HCT116 (cell line): Measurements from ENCODE around the gene C2orf78. TPM values are rescaled to one million over a fixed set of nuclear protein-coding genes. Genes with fewer than 3 reads are reported as not detected.
A peak's percentile ranks its signal among the peaks of the same experiment; 100 is the strongest.
"Not testable (repeated sequence)": the region's sequence is repeated elsewhere in the genome, so short reads cannot be mapped to it uniquely, and the experiment has no call there.

Experiments used
- ATAC-seq: fragments of 200-7000 bp; cut with Tn5 transposase; 2 replicates; pipeline ENCODE4 v1.9.1; 2020; ENCODE audit warnings: mild to moderate bottlenecking, moderate library complexity
- BruUV-seq: library from RNA; stranded (reverse); fragments of 400-500 nt; replicated peaks from 2 replicates; lab custom pipeline; 2021; lab: Mats Ljungman, UMichigan
- CTCF ChIA-PET: fragments of 300-600 bp; sonication (Branson Sonifier 250); formaldehyde crosslinking; loops from one replicate; lab custom pipeline; 2021; ENCODE audit warnings: antibody characterized with exemption; lab: Charles Lee
- POLR2A ChIA-PET: fragments of 300-600, 350-600 bp; sonication (Branson Sonifier 250); formaldehyde crosslinking; loops from one replicate; lab custom pipeline; 2021; ENCODE audit warnings: antibody characterized with exemption; lab: Charles Lee
- RAD21 ChIA-PET, 2 experiments: fragments of 300-600 bp; sonication (Branson Sonifier 250); formaldehyde crosslinking; loops; one replicate each; lab custom pipeline; 2023; ENCODE audit warnings: low total read pairs in 2 of 2; ENCODE audit not compliant: uncharacterized antibody in 2 of 2, unreplicated experiment in 2 of 2, low non-redundant PET in 1 of 2; lab: Charles Lee
- DNase-seq: peaks from one replicate; pipeline ENCODE4 v3.0.0-alpha.2; 2010; ENCODE audit warnings: low read depth, low spot score
- H2AFZ ChIP-seq: fragments of 200-600 bp; shearing (Covaris generic), sonication (generic); 2 replicates; pipeline ENCODE4 v1.6.1; 2017; ENCODE audit warnings: low read depth, mixed run types, mixed read lengths, antibody characterized with exemption, low read length; ENCODE audit not compliant: poor library complexity, severe bottlenecking
- H3K27ac ChIP-seq: 2 replicates; pipeline ENCODE4 v1.5.1; 2012; ENCODE audit warnings: low read depth, low read length
- H3K27me3 ChIP-seq: fragments of 200-600 bp; sonication (generic); 2 replicates; pipeline ENCODE4 v1.6.1; 2016; ENCODE audit warnings: mixed run types, low read length, mixed read lengths; ENCODE audit not compliant: insufficient read depth
- H3K36me3 ChIP-seq, 2 experiments: fragments of 200-500 bp in 1 of 2; fragments of 200-600 bp in 1 of 2; sonication (Bioruptor generic) in 1 of 2; sonication (generic) in 1 of 2; 2 replicates each; pipeline versions ENCODE4 v1.5.1 to v1.6.1; 2014 to 2016; ENCODE audit warnings: low read length in 2 of 2, inconsistent platforms in 1 of 2, mixed read lengths in 1 of 2, mixed run types in 1 of 2; ENCODE audit not compliant: insufficient read depth in 2 of 2, control insufficient read depth in 1 of 2
- H3K4me1 ChIP-seq, 2 experiments: fragments of 200-600 bp in 1 of 2; sonication (generic) in 1 of 2; 2 replicates each; pipeline versions ENCODE4 v1.5.1 to v1.6.1; 2012 to 2017; ENCODE audit warnings: low read length in 2 of 2, inconsistent platforms in 1 of 2, mild to moderate bottlenecking in 1 of 2, mixed read lengths in 1 of 2, mixed run types in 1 of 2, moderate library complexity in 1 of 2; ENCODE audit not compliant: insufficient read depth in 2 of 2, control insufficient read depth in 1 of 2
- H3K4me2 ChIP-seq: fragments of 200-600 bp; sonication (generic); 2 replicates; pipeline ENCODE4 v1.6.1; 2017; ENCODE audit warnings: mixed run types, low read length, mixed read lengths
- H3K4me3 ChIP-seq, 2 experiments: fragments of 200-600 bp in 1 of 2; sonication (generic) in 1 of 2; replicated peaks in 1 of 2; 2 replicates each; pipeline ENCODE4 v1.5.1; 2011 to 2016; ENCODE audit warnings: low read length in 2 of 2, control low read depth in 1 of 2, low read depth in 1 of 2, mild to moderate bottlenecking in 1 of 2, mixed read lengths in 1 of 2, mixed run types in 1 of 2
- H3K79me2 ChIP-seq: fragments of 200-600 bp; sonication (generic); 2 replicates; pipeline ENCODE4 v1.6.1; 2017; ENCODE audit warnings: mild to moderate bottlenecking, mixed run types, low read length, moderate library complexity, mixed read lengths; ENCODE audit not compliant: insufficient read depth
- H3K9ac ChIP-seq: fragments of 200-600 bp; sonication (generic); 2 replicates; pipeline ENCODE4 v1.6.1; 2016; ENCODE audit warnings: low read length, mixed read lengths
- H3K9me2 ChIP-seq: fragments of 200-600 bp; sonication (generic), shearing (Covaris generic); 2 replicates; pipeline ENCODE4 v1.6.1; 2017; ENCODE audit warnings: mixed run types, mild to moderate bottlenecking, moderate library complexity; ENCODE audit not compliant: insufficient read depth
- H3K9me3 ChIP-seq, 2 experiments: fragments of 200-500 bp in 1 of 2; fragments of 200-600 bp in 1 of 2; sonication (Bioruptor generic) in 1 of 2; sonication (generic) in 1 of 2; 2 replicates each; pipeline ENCODE4 v1.6.1; 2014 to 2017; ENCODE audit warnings: low read length in 2 of 2, mixed read lengths in 2 of 2, inconsistent platforms in 1 of 2, low read depth in 1 of 2, mild to moderate bottlenecking in 1 of 2, mixed run types in 1 of 2, moderate library complexity in 1 of 2; ENCODE audit not compliant: control insufficient read depth in 1 of 2, insufficient read depth in 1 of 2
- H4K20me1 ChIP-seq: fragments of 200-600 bp; sonication (generic), shearing (Covaris generic); 2 replicates; pipeline ENCODE4 v1.6.1; 2017; ENCODE audit warnings: mixed run types, mild to moderate bottlenecking, moderate library complexity; ENCODE audit not compliant: insufficient read depth
- SP1 ChIP-seq: IDR thresholded peaks from 2 replicates; pipeline ENCODE4 v1.6.1; 2012; ENCODE audit warnings: low read depth
- TCF7L2 ChIP-seq: IDR thresholded peaks from 2 replicates; pipeline ENCODE4 v1.7.0; 2011; ENCODE audit warnings: borderline replicate concordance, inconsistent platforms; ENCODE audit not compliant: insufficient read depth, insufficient read length; ENCODE audit errors: extremely low read depth
- YY1 ChIP-seq: IDR thresholded peaks from 2 replicates; pipeline ENCODE4 v1.6.1; 2011; ENCODE audit warnings: low read length, low read depth, moderate library complexity, mild to moderate bottlenecking; ENCODE audit not compliant: insufficient replicate concordance; ENCODE audit errors: extremely low read depth
- ZBTB33 ChIP-seq: IDR thresholded peaks from 2 replicates; pipeline ENCODE4 v1.6.1; 2011; ENCODE audit warnings: mild to moderate bottlenecking, low read length, moderate library complexity; ENCODE audit not compliant: insufficient replicate concordance; ENCODE audit errors: extremely low read depth
- ZFX ChIP-seq: fragments of 450-650 bp; IDR thresholded peaks from 2 replicates; pipeline ENCODE4 v1.6.1; 2017
- intact Hi-C: fragments of 100-400 bp; cut with micrococcal nuclease; formaldehyde crosslinking; loops from 2 replicates; pipeline ENCODE4 v1.10.0; 2022
- total RNA-seq: library from RNA; stranded (reverse); gene quantifications from one replicate; pipeline ENCODE4 v1.2.1, GENCODE V29; 2021; ENCODE audit not compliant: unreplicated experiment
- TF ChIP-seq, protein P1 (sequence below), 3 experiments: fragments of 200-600 bp in 1 of 3; sonication (generic) in 1 of 3; IDR thresholded peaks in 2 of 3; conservative IDR thresholded peaks in 1 of 3; 2 replicates each; pipeline ENCODE4 v1.5.1; 2012 to 2017; ENCODE audit warnings: low read depth in 2 of 3, low read length in 2 of 3, antibody characterized with exemption in 1 of 3, borderline replicate concordance in 1 of 3, control low read depth in 1 of 3, mild to moderate bottlenecking in 1 of 3, mixed read lengths in 1 of 3, mixed run types in 1 of 3, moderate library complexity in 1 of 3; ENCODE audit not compliant: insufficient read depth in 1 of 3

Gene C2orf78
- total RNA-seq, 1 experiment from 2014 or later = 1.5 TPM

DNA sequence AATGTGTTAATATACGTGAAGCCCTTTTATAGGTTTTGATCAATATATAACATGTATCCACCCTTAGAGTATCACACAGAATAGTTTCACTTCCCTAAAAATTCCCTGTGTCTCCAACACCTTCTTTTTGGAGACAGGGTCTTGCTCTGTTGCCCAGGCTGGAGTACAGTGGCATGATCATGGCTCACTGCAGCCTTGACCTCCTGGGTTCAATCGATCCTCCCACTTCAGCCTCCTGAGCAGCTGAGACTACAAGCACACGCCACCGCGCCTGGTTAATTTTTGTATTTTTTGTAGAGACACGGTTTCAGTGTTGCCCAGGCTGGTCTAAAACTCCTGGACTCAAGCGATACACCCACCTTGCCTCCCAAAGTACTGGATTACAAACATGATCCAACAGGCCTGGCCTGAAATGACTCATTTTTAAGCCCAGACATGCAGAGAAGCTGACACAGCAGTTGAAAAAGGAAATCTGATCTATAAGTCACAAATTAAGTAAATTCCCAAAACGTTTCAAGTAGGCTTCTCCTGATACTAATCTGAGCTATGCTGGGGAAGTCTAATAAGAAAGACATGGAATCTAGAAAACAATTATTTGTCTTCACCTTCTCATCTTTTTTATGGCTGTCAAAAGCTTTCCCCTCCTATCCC is 7.0 kb upstream of the C2orf78 start (continued):
- TF ChIP-seq, protein P1, sequence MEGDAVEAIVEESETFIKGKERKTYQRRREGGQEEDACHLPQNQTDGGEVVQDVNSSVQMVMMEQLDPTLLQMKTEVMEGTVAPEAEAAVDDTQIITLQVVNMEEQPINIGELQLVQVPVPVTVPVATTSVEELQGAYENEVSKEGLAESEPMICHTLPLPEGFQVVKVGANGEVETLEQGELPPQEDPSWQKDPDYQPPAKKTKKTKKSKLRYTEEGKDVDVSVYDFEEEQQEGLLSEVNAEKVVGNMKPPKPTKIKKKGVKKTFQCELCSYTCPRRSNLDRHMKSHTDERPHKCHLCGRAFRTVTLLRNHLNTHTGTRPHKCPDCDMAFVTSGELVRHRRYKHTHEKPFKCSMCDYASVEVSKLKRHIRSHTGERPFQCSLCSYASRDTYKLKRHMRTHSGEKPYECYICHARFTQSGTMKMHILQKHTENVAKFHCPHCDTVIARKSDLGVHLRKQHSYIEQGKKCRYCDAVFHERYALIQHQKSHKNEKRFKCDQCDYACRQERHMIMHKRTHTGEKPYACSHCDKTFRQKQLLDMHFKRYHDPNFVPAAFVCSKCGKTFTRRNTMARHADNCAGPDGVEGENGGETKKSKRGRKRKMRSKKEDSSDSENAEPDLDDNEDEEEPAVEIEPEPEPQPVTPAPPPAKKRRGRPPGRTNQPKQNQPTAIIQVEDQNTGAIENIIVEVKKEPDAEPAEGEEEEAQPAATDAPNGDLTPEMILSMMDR (IDR thresholded peaks at IDR 0.05 in 2 of 3, conservative IDR thresholded peaks at IDR 0.05 in 1 of 3; ENCODE audit: borderline replicate concordance in 1 of 3, insufficient read depth in 1 of 3, low read depth in 2 of 3, low read length in 2 of 3) = no peak
- TF ChIP-seq ZFX (no peak), ZBTB33 (no peak), TCF7L2 (no peak), SP1 (no peak), YY1 (no peak)
- TF ChIP-seq, all 23 proteins: peak for 0

GRCh38 chr2:73778867-73779466 is 5.0 kb upstream of the C2orf78 start:
- ATAC-seq, H4K20me1 ChIP-seq, H2AFZ ChIP-seq, DNase-seq, H3K9me3 ChIP-seq, CTCF ChIA-PET, RAD21 ChIA-PET, H3K27me3 ChIP-seq, intact Hi-C loops, H3K9me2 ChIP-seq: not testable (repeated sequence)
- Histone ChIP-seq H3K79me2 (peaks cover 42% of the 10 kb centered on the region), H3K4me2 (peak overlapping the region; percentile 88), H3K4me3 (peak overlapping the region; percentile 85 to 97), H3K4me1 (peaks cover 12 to 37% of the 10 kb centered on the region in 2 experiments), H3K9ac (peak overlapping the region; percentile 93), H3K36me3 (peaks cover 19 to 23% of the 10 kb centered on the region in 2 experiments), H3K27ac (peak overlapping the region; percentile 58)
- POLR2A ChIA-PET = interaction anchor here (0.9 kb wide), 1 partner anchor 46 kb away, joined by 3 read pairs; no protein-coding TSS in a partner anchor
- BruUV-seq = TSS peak; percentile 41
